ENCODE measurements around the gene LMAN1L. TPM values are rescaled to one million over a fixed set of nuclear protein-coding genes. Genes with fewer than 3 reads are reported as not detected.

Gene LMAN1L
- total RNA-seq, 1 experiment from 2014 or later = not detected

DNA sequence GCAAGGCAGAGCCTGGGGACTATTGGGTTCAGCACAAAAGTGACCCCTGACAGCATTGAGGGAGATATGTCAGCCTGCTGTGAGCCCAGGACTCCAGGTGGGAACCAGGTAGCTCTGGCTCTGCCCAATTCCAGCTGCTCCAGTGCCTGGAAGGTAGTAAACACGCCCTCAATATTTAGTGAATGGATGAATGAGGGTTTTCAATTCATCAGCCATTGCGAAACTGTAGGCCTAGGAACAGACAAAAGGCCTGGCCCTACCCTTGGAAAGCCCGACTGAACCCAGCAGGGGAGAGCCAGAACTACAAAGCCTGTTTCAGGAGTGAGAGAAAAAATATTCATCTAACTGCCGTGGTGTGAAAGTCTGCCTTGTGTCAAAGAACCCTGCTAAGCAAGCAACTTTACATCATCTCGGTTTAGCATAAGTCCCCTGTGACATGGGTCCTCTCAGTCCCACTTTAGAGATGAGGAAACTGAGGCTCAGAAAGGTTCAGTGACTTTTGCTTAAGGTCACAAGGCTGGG is 38.8 kb upstream of the LMAN1L start:
- H3K36me3 Mint-ChIP-seq (ENCODE audit: insufficient read depth in 1 of 3, low read depth in 3 of 3) = no peaks in the 10 kb centered on the region
- Histone ChIP-seq H3K79me2 (ENCODE audit: insufficient read depth, low read length) (no peaks in the 10 kb centered on the region), H3K4me2 (ENCODE audit: insufficient read depth, insufficient read length, low read length) (no peak overlapping the region), H4K5ac (ENCODE audit: insufficient read length, low read depth, low read length) (no peak overlapping the region), H4K8ac (replicated peaks; ENCODE audit: insufficient read length, low read depth, low read length) (no peak overlapping the region), H2BK12ac (ENCODE audit: insufficient read length, low read depth, low read length) (no peak overlapping the region), H4K91ac (ENCODE audit: insufficient read length, low read depth, low read length) (no peak overlapping the region), H3K9me3 (ENCODE audit: control insufficient read depth, low read depth, low read length) (no peaks in the 10 kb centered on the region), H3T11ph (ENCODE audit: low read length) (no peak overlapping the region), H3K23ac (ENCODE audit: insufficient read length, low read depth, low read length) (no peak overlapping the region), H3K18ac (ENCODE audit: insufficient read length, low read depth, low read length) (no peak overlapping the region), H3K4me1 (ENCODE audit: insufficient read depth, low read length) (no peaks in the 10 kb centered on the region), H2BK5ac (ENCODE audit: insufficient read length, low read length) (no peak overlapping the region), H3K27ac (ENCODE audit: insufficient read length, low read depth, low read length) (no peak overlapping the region), H2BK15ac (ENCODE audit: low read depth, low read length) (no peak overlapping the region), H2BK120ac (ENCODE audit: low read depth, low read length, poor library complexity, severe bottlenecking) (no peak overlapping the region), H3K56ac (ENCODE audit: insufficient read length, low read depth, low read length) (no peak overlapping the region), H3K79me1 (ENCODE audit: insufficient read depth, low read depth, low read length, poor library complexity, severe bottlenecking) (no peaks in the 10 kb centered on the region), H3K27me3 (ENCODE audit: insufficient read depth, low read length) (no peaks in the 10 kb centered on the region; the same call in 1 of the 2 replicates), H3K23me2 (ENCODE audit: insufficient read length, low read depth, low read length, poor library complexity, severe bottlenecking) (no peaks in the 10 kb centered on the region), H4K20me1 (ENCODE audit: control insufficient read depth, insufficient read depth, insufficient read length) (no peaks in the 10 kb centered on the region), H2AFZ (ENCODE audit: low read length) (no peak overlapping the region), H3K4ac (ENCODE audit: low read depth, low read length) (no peak overlapping the region), H2BK20ac (ENCODE audit: low read depth, low read length, poor library complexity, severe bottlenecking) (no peak overlapping the region), H3K14ac (ENCODE audit: insufficient read depth, low read length) (no peak overlapping the region), H2AK5ac (ENCODE audit: insufficient read length, low read length) (no peak overlapping the region), H3K9ac (ENCODE audit: extremely low read depth, insufficient read length, low read length) (no peak overlapping the region)
- peaks cover 55% of the 10 kb centered on the region for H3K27me3 Mint-ChIP-seq (ENCODE audit: low read depth)
- WGBS (ENCODE audit: extremely low coverage, insufficient read length, low lambda C conversion rate) = no CpG with 5 or more reads among the region's 5 CpGs
- H3K4me1 Mint-ChIP-seq = peaks cover 40 to 53% of the 10 kb centered on the region in 2 experiments
- TF ChIP-seq, protein P1, sequence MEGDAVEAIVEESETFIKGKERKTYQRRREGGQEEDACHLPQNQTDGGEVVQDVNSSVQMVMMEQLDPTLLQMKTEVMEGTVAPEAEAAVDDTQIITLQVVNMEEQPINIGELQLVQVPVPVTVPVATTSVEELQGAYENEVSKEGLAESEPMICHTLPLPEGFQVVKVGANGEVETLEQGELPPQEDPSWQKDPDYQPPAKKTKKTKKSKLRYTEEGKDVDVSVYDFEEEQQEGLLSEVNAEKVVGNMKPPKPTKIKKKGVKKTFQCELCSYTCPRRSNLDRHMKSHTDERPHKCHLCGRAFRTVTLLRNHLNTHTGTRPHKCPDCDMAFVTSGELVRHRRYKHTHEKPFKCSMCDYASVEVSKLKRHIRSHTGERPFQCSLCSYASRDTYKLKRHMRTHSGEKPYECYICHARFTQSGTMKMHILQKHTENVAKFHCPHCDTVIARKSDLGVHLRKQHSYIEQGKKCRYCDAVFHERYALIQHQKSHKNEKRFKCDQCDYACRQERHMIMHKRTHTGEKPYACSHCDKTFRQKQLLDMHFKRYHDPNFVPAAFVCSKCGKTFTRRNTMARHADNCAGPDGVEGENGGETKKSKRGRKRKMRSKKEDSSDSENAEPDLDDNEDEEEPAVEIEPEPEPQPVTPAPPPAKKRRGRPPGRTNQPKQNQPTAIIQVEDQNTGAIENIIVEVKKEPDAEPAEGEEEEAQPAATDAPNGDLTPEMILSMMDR (conservative IDR thresholded peaks at IDR 0.05) = no peak
- H3K9me3 Mint-ChIP-seq = no peaks in the 10 kb centered on the region
- DNase-seq = no peak
- peak overlapping the region in 1 of 3 experiments; percentile 40; a peak in 1 of 7 replicates for H3K27ac Mint-ChIP-seq
- no peak overlapping the region for H3K4me3 Mint-ChIP-seq

Measured in H9 (cell line).